ENCODE data around the gene FOXC1.

FOXC1 gene

GRCh38 chr6:1605893-1606779 lies 3.6 kb upstream of the FOXC1 start:
- H3K4me3 ChIP-seq (replicated peaks; ENCODE audit: low read depth, low read length) = no peak overlapping the region
- H3K36me3 ChIP-seq (ENCODE audit: control insufficient read depth, insufficient read depth, low read length) = no peaks in the 10 kb centered on the region
- H3K27me3 ChIP-seq (replicated peaks; ENCODE audit: control insufficient read depth, insufficient read depth, low read length) = peaks cover 5% of the 10 kb centered on the region
- DNase-seq (ENCODE audit: extremely low read depth, insufficient read length) = no peak
- no peak for TF ChIP-seq CTCF (IDR thresholded peaks at IDR 0.05; ENCODE audit: insufficient read depth, low read length, poor library complexity, severe bottlenecking)

- peak overlapping the region; percentile 5 for H3K4me3 ChIP-seq (replicated peaks; ENCODE audit: low read depth, low read length)
- H3K27me3 ChIP-seq (replicated peaks; ENCODE audit: control insufficient read depth, insufficient read depth, low read length) = peaks cover 5% of the 10 kb centered on the region
- no peak for DNase-seq (ENCODE audit: extremely low read depth, insufficient read length)
- H3K36me3 ChIP-seq (ENCODE audit: control insufficient read depth, insufficient read depth, low read length) = no peaks in the 10 kb centered on the region
- TF ChIP-seq CTCF (IDR thresholded peaks at IDR 0.05; ENCODE audit: insufficient read depth, low read length, poor library complexity, severe bottlenecking) = no peak
These were observed 2.8 kb upstream of the FOXC1 start for GRCh38 chr6:1606780-1607515.

GRCh38 chr6:1607516-1608221 lies 2.0 kb upstream of the FOXC1 start:
- H3K36me3 ChIP-seq (ENCODE audit: control insufficient read depth, insufficient read depth, low read length) = no peaks in the 10 kb centered on the region
- no peak for DNase-seq (ENCODE audit: extremely low read depth, insufficient read length)
- peaks cover 5% of the 10 kb centered on the region for H3K27me3 ChIP-seq (replicated peaks; ENCODE audit: control insufficient read depth, insufficient read depth, low read length)
- peak overlapping the region; percentile 5 for H3K4me3 ChIP-seq (replicated peaks; ENCODE audit: low read depth, low read length)
- no peak for TF ChIP-seq CTCF (IDR thresholded peaks at IDR 0.05; ENCODE audit: insufficient read depth, low read length, poor library complexity, severe bottlenecking)

GRCh38 chr6:1608222-1609040 lies 1.3 kb upstream of the FOXC1 start:
- H3K36me3 ChIP-seq (ENCODE audit: control insufficient read depth, insufficient read depth, low read length) = no peaks in the 10 kb centered on the region
- H3K27me3 ChIP-seq (replicated peaks; ENCODE audit: control insufficient read depth, insufficient read depth, low read length) = peaks cover 5% of the 10 kb centered on the region
- DNase-seq (ENCODE audit: extremely low read depth, insufficient read length) = no peak
- TF ChIP-seq CTCF (IDR thresholded peaks at IDR 0.05; ENCODE audit: insufficient read depth, low read length, poor library complexity, severe bottlenecking) = no peak
- no peak overlapping the region for H3K4me3 ChIP-seq (replicated peaks; ENCODE audit: low read depth, low read length)

- H3K27me3 ChIP-seq (replicated peaks; ENCODE audit: control insufficient read depth, insufficient read depth, low read length) = peaks cover 5% of the 10 kb centered on the region
- H3K4me3 ChIP-seq (replicated peaks; ENCODE audit: low read depth, low read length) = peak overlapping the region; percentile 60
- no peak for TF ChIP-seq CTCF (IDR thresholded peaks at IDR 0.05; ENCODE audit: insufficient read depth, low read length, poor library complexity, severe bottlenecking)
- no peak for DNase-seq (ENCODE audit: extremely low read depth, insufficient read length)
- no peaks in the 10 kb centered on the region for H3K36me3 ChIP-seq (ENCODE audit: control insufficient read depth, insufficient read depth, low read length)
These were observed 571 bp upstream of the FOXC1 start for GRCh38 chr6:1609041-1609647.
